OCI-LY1 (cell line): ENCODE results near the gene CCDC12.

ENCODE experiments used
- EZH2 ChIP-seq: fragments of 200-600 bp; sonication (generic), shearing (Covaris generic); IDR thresholded peaks from 2 replicates; pipeline ENCODE4 v1.8.0; 2017; ENCODE audit warnings: borderline replicate concordance, mixed run types, mild to moderate bottlenecking, antibody characterized with exemption, low read length, moderate library complexity, mixed read lengths
- TF ChIP-seq, protein P1 (sequence below): fragments of 200-600 bp; sonication (generic), shearing (Covaris generic); IDR thresholded peaks from 2 replicates; pipeline ENCODE4 v1.5.1; 2017; ENCODE audit warnings: mild to moderate bottlenecking, antibody characterized with exemption, low read length, moderate library complexity, mixed read lengths

DNA sequence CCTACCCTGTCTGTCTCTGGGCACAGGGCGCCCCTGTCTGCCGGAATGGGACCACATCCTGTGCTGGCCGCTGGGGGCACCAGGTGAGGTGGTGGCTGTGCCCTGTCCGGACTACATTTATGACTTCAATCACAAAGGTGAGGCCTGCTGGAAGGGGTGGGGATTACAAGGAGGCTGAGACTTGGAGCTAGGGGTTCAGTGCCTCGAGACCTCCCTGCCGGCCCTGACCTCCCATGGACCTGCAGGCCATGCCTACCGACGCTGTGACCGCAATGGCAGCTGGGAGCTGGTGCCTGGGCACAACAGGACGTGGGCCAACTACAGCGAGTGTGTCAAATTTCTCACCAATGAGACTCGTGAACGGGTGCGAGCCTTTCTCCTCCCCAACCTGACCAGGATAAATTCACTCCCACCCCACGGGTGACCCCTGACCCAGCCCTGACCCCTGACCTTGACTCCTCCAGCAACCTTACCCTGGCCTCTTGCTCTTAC, 78.7 kb downstream of the CCDC12 start:
- TF ChIP-seq, protein P1, sequence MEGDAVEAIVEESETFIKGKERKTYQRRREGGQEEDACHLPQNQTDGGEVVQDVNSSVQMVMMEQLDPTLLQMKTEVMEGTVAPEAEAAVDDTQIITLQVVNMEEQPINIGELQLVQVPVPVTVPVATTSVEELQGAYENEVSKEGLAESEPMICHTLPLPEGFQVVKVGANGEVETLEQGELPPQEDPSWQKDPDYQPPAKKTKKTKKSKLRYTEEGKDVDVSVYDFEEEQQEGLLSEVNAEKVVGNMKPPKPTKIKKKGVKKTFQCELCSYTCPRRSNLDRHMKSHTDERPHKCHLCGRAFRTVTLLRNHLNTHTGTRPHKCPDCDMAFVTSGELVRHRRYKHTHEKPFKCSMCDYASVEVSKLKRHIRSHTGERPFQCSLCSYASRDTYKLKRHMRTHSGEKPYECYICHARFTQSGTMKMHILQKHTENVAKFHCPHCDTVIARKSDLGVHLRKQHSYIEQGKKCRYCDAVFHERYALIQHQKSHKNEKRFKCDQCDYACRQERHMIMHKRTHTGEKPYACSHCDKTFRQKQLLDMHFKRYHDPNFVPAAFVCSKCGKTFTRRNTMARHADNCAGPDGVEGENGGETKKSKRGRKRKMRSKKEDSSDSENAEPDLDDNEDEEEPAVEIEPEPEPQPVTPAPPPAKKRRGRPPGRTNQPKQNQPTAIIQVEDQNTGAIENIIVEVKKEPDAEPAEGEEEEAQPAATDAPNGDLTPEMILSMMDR: peak; percentile 52
- no peak for TF ChIP-seq EZH2
